Measurements from ENCODE around the gene GUCD1.

GUCD1 gene

GRCh38 chr22:24589518-24590030, 34.6 kb upstream of the GUCD1 start:
- no peak for DNase-seq

GRCh38 chr22:24588757-24589481, 34.0 kb upstream of the GUCD1 start:
- no peak for DNase-seq

- no peak for DNase-seq
These were observed 33.4 kb upstream of the GUCD1 start for GRCh38 chr22:24588381-24588756.

GRCh38 chr22:24587948-24588347, 33.0 kb upstream of the GUCD1 start:
- no peak for DNase-seq

- no peak for DNase-seq
These were observed 32.3 kb upstream of the GUCD1 start for GRCh38 chr22:24587251-24587650.

GRCh38 chr22:24585927-24586546, 31.1 kb upstream of the GUCD1 start:
- DNase-seq, result no peak

- DNase-seq, result no peak
These were observed 30.5 kb upstream of the GUCD1 start for GRCh38 chr22:24585461-24585860.

- DNase-seq, result no peak
These were observed 30.0 kb upstream of the GUCD1 start for GRCh38 chr22:24584871-24585411.

- no peak for DNase-seq
These were observed 29.3 kb upstream of the GUCD1 start for GRCh38 chr22:24584166-24584790.

- peak; percentile 86 for DNase-seq
These were observed 28.6 kb upstream of the GUCD1 start for GRCh38 chr22:24583221-24584165.

GRCh38 chr22:24582056-24582814, 27.3 kb upstream of the GUCD1 start:
- DNase-seq, result no peak

- no peak for DNase-seq
These were observed 25.3 kb upstream of the GUCD1 start for GRCh38 chr22:24580276-24580675.

- no peak for DNase-seq
These were observed 24.3 kb upstream of the GUCD1 start for GRCh38 chr22:24579258-24579601.

- no peak for DNase-seq
These were observed 23.7 kb upstream of the GUCD1 start for GRCh38 chr22:24578355-24579257.

GRCh38 chr22:24576778-24577177, 21.8 kb upstream of the GUCD1 start:
- no peak for DNase-seq

GRCh38 chr22:24571266-24571665, 16.3 kb upstream of the GUCD1 start:
- no peak for DNase-seq

GRCh38 chr22:24567668-24568067, 12.7 kb upstream of the GUCD1 start:
- DNase-seq, result no peak

- DNase-seq, result no peak
These were observed 12.1 kb upstream of the GUCD1 start for GRCh38 chr22:24566899-24567511.

- DNase-seq, result no peak
These were observed 10.1 kb upstream of the GUCD1 start for GRCh38 chr22:24565077-24565476.

GRCh38 chr22:24564376-24565058, 9.6 kb upstream of the GUCD1 start:
- DNase-seq, result no peak

Measured in NCI-H1092 (cell line).